Mesenchymal stem cell (in vitro differentiated cells and primary cell): ENCODE data around the gene SLC39A1.

Experiments used
- DNase-seq: peaks from one replicate; pipeline ENCODE4 v3.0.0-alpha.2; 2013
- H2AFZ ChIP-seq: one replicate; pipeline ENCODE4 v1.6.1; 2013; ENCODE audit warnings: low read depth, mild to moderate bottlenecking, control low read depth, inconsistent platforms, low read length, moderate library complexity
- H2AK5ac ChIP-seq: 2 replicates; pipeline ENCODE4 v1.6.1; 2013; ENCODE audit warnings: low read length, moderate library complexity, mild to moderate bottlenecking, inconsistent platforms; ENCODE audit not compliant: severe bottlenecking
- H2BK120ac ChIP-seq: one replicate; pipeline ENCODE4 v1.6.1; 2013; ENCODE audit warnings: low read depth, mild to moderate bottlenecking, inconsistent platforms, low read length, moderate library complexity
- H2BK12ac ChIP-seq, 2 experiments: one replicate each; pipeline ENCODE4 v1.6.1; 2013; ENCODE audit warnings: inconsistent platforms in 2 of 2, low read length in 2 of 2, mild to moderate bottlenecking in 2 of 2, moderate library complexity in 2 of 2, control low read depth in 1 of 2
- H2BK15ac ChIP-seq: one replicate; pipeline ENCODE4 v1.6.1; 2013; ENCODE audit warnings: mild to moderate bottlenecking, low read depth, inconsistent platforms; ENCODE audit not compliant: poor library complexity, severe bottlenecking
- H2BK5ac ChIP-seq: 2 replicates; pipeline ENCODE4 v1.6.1; 2013; ENCODE audit warnings: low read depth, mild to moderate bottlenecking, low read length, control low read depth, inconsistent platforms; ENCODE audit not compliant: poor library complexity, severe bottlenecking
- H3K14ac ChIP-seq, 2 experiments: one replicate each; pipeline ENCODE4 v1.6.1; 2013; ENCODE audit warnings: inconsistent platforms in 2 of 2, low read length in 2 of 2, control low read depth in 1 of 2, mild to moderate bottlenecking in 1 of 2, moderate library complexity in 1 of 2
- H3K18ac ChIP-seq, 2 experiments: one replicate each; pipeline ENCODE4 v1.6.1; 2013; ENCODE audit warnings: inconsistent platforms in 2 of 2, low read length in 2 of 2, control low read depth in 1 of 2, low read depth in 1 of 2, mild to moderate bottlenecking in 1 of 2
- H3K23ac ChIP-seq, 2 experiments: one replicate each; pipeline ENCODE4 v1.6.1; 2013; ENCODE audit warnings: inconsistent platforms in 2 of 2, low read length in 2 of 2, mild to moderate bottlenecking in 2 of 2, moderate library complexity in 2 of 2, control low read depth in 1 of 2
- H3K27ac ChIP-seq: 2 replicates; pipeline ENCODE4 v1.5.1; 2013; ENCODE audit warnings: mild to moderate bottlenecking, moderate library complexity, low read length, control low read depth, inconsistent platforms; ENCODE audit not compliant: poor library complexity, severe bottlenecking
- H3K27me3 ChIP-seq, 2 experiments: 2 replicates each; pipeline versions ENCODE4 v1.6.1 to v1.7.0; 2013; ENCODE audit warnings: low read length in 2 of 2, mild to moderate bottlenecking in 2 of 2, moderate library complexity in 2 of 2, control low read depth in 1 of 2, inconsistent platforms in 1 of 2; ENCODE audit not compliant: control insufficient read depth in 1 of 2, insufficient read depth in 1 of 2
- H3K36me3 ChIP-seq, 2 experiments: 2 replicates each; pipeline versions ENCODE4 v1.6.1 to v1.7.0; 2013; ENCODE audit warnings: low read length in 2 of 2, control low read depth in 1 of 2, inconsistent platforms in 1 of 2, low read depth in 1 of 2, mild to moderate bottlenecking in 1 of 2; ENCODE audit not compliant: insufficient read depth in 2 of 2, control insufficient read depth in 1 of 2
- H3K4ac ChIP-seq, 2 experiments: one replicate each; pipeline ENCODE4 v1.6.1; 2013; ENCODE audit warnings: inconsistent platforms in 2 of 2, low read length in 2 of 2, mild to moderate bottlenecking in 2 of 2, moderate library complexity in 2 of 2, control low read depth in 1 of 2, low read depth in 1 of 2
- H3K4me1 ChIP-seq: 2 replicates; pipeline ENCODE4 v1.6.1; 2013; ENCODE audit warnings: low read depth, low read length, control low read depth; ENCODE audit not compliant: control insufficient read depth, insufficient read depth
- H3K4me2 ChIP-seq: 2 replicates; pipeline ENCODE4 v1.6.1; 2013; ENCODE audit warnings: low read length, mild to moderate bottlenecking, inconsistent platforms; ENCODE audit not compliant: poor library complexity, severe bottlenecking
- H3K4me3 ChIP-seq, 2 experiments: 2 replicates each; pipeline versions ENCODE4 v1.5.1 to v1.7.0; 2013; ENCODE audit warnings: low read length in 2 of 2, mild to moderate bottlenecking in 2 of 2, control low read depth in 1 of 2, low read depth in 1 of 2; ENCODE audit not compliant: insufficient read depth in 1 of 2
- H3K79me1 ChIP-seq: replicated peaks from 2 replicates; pipeline ENCODE4 v1.6.1; 2013; ENCODE audit warnings: mild to moderate bottlenecking, control low read depth, low read length, inconsistent platforms; ENCODE audit not compliant: poor library complexity, severe bottlenecking
- H3K9ac ChIP-seq: 2 replicates; pipeline ENCODE4 v1.7.0; 2013; ENCODE audit warnings: mild to moderate bottlenecking, low read length, moderate library complexity
- H3K9me3 ChIP-seq: 2 replicates; pipeline ENCODE4 v1.7.0; 2013; ENCODE audit warnings: mild to moderate bottlenecking, low read length; ENCODE audit not compliant: control insufficient read depth
- H4K8ac ChIP-seq: one replicate; pipeline ENCODE4 v1.6.1; 2013; ENCODE audit warnings: inconsistent platforms, mild to moderate bottlenecking, low read length, moderate library complexity
- H4K91ac ChIP-seq: one replicate; pipeline ENCODE4 v1.6.1; 2013; ENCODE audit warnings: mild to moderate bottlenecking, low read length, inconsistent platforms
- WGBS: methylation state at CpG from one replicate; pipeline ENCODE4 v1.1.7; 2013; ENCODE audit warnings: mixed read lengths; 5-methylcytosine and 5-hydroxymethylcytosine counted together

SLC39A1 gene

DNA sequence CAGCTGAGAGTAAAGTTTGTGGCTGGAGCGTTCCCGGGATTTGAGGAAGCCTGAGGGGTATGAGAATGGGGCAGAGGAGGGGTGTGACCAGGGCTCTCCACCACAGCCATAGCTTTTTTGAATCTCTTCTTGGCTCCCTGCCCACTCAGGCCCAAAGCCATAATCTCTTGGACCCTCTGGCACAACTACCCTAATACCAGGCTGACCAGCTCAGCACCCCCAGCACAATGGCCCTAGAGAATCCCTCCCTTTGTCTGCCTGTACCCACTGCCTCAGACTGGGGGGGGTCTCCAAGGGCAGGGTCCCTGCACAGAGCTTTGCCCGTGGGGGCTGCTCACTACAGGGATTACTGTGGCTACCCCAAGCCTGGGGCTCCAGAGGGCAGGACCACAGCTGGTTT lies 24.3 kb downstream of the SLC39A1 start:
- DNase-seq: no peak
- H3K79me1 ChIP-seq: peaks cover 44% of the 10 kb centered on the region
- no peak overlapping the region for H3K4me3 ChIP-seq
- no peak overlapping the region for H3K27ac ChIP-seq
- H2BK5ac ChIP-seq: no peak overlapping the region
- no peak overlapping the region for H2BK120ac ChIP-seq
- H2BK12ac ChIP-seq: no peak overlapping the region
- H3K4me1 ChIP-seq: peaks cover 2% of the 10 kb centered on the region
- no peak overlapping the region for H3K23ac ChIP-seq
- H3K27me3 ChIP-seq: no peaks in the 10 kb centered on the region
- H3K18ac ChIP-seq: no peak overlapping the region
- no peak overlapping the region for H4K8ac ChIP-seq
- no peaks in the 10 kb centered on the region for H3K9me3 ChIP-seq
- WGBS: 95% methylated on average over 3 of the region's 3 CpGs
- no peak overlapping the region for H2BK15ac ChIP-seq
- H4K91ac ChIP-seq: no peak overlapping the region
- H3K14ac ChIP-seq: no peak overlapping the region
- no peak overlapping the region for H3K9ac ChIP-seq
- H2AK5ac ChIP-seq: no peak overlapping the region
- no peak overlapping the region for H3K4me2 ChIP-seq
- peaks cover 82 to 86% of the 10 kb centered on the region in 2 experiments for H3K36me3 ChIP-seq
- no peak overlapping the region for H2AFZ ChIP-seq
- no peak overlapping the region for H3K4ac ChIP-seq

DNA sequence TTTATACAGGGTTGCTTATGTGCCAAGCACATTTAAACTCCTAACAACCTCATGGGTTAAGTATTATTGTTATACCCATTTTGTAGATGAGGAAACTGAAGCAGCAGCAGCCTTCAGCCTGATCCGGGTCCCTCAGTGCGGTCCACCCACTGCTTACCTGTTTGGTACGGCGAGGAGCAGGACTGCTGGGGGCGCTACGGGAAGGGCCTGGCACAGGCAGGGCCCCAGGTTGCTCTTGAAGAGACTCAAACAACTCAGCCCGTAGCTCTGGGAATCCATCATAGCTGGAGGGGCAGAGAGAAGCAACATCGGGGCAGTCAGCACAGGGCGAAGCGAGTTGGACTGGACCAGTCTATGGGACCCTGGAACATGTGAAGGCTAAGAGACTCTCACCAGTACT lies 26.0 kb downstream of the SLC39A1 start:
- Histone ChIP-seq H4K8ac (no peak overlapping the region), H3K23ac (no peak overlapping the region), H3K14ac (no peak overlapping the region), H3K4me1 (peaks cover 1% of the 10 kb centered on the region), H3K4me2 (no peak overlapping the region), H2BK12ac (no peak overlapping the region), H3K4me3 (no peak overlapping the region), H2AFZ (no peak overlapping the region), H3K27ac (no peak overlapping the region), H2BK5ac (no peak overlapping the region), H3K9ac (no peak overlapping the region), H2AK5ac (no peak overlapping the region), H4K91ac (no peak overlapping the region), H3K36me3 (peaks cover 86 to 89% of the 10 kb centered on the region in 2 experiments), H3K4ac (no peak overlapping the region), H3K79me1 (peaks cover 33% of the 10 kb centered on the region), H2BK120ac (no peak overlapping the region), H3K18ac (no peak overlapping the region), H3K27me3 (no peaks in the 10 kb centered on the region), H3K9me3 (no peaks in the 10 kb centered on the region), H2BK15ac (no peak overlapping the region)
- no peak for DNase-seq
- WGBS: 95% methylated on average over 10 of the region's 10 CpGs

DNA sequence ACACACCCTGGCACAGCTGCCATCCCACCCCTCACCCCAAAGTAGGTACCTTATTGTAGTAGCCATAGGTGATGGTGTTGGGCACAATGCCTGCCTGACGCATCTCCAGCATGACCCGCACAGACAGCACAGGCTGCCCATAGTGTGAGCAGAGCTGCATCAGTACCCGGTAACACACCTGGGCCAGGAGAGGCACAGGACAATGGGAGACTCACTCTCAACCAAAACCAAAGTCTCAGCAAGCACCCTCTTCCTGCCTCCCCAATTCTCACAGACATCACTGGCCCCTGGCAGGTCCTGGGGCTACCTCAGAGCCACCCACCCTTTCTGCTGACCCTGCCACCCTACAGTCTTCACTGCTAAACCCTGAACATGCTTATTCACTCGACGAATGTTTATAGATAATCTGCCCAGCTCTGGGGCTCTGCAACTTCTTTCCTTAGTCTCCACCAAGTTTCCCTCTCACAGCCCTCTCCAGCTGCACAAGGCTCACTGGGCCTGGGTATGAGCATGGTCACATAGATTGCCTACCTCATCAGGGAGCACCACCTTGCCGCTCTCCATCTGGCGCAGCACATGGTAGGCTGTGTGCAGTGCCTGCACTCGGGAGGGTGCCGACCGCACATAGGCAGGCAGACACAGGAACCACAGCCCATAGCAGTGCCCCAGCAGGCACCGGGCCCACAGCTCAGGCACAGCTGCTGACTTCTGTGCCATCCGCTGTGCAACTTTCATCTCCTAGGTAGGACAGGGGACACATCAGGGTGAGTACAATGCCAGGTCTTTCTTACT lies 27.1 kb downstream of the SLC39A1 start:
- Histone ChIP-seq H2BK5ac (no peak overlapping the region), H3K4me3 (no peak overlapping the region), H2BK12ac (no peak overlapping the region), H3K27me3 (no peaks in the 10 kb centered on the region), H3K36me3 (peaks cover 82 to 84% of the 10 kb centered on the region in 2 experiments), H3K27ac (no peak overlapping the region), H3K4me2 (no peak overlapping the region), H2BK120ac (no peak overlapping the region), H3K23ac (no peak overlapping the region), H3K9ac (no peak overlapping the region), H3K79me1 (peaks cover 23% of the 10 kb centered on the region), H2BK15ac (no peak overlapping the region), H3K14ac (no peak overlapping the region), H3K18ac (no peak overlapping the region), H4K8ac (peak overlapping the region; percentile 7), H2AFZ (no peak overlapping the region), H2AK5ac (no peak overlapping the region), H4K91ac (peak overlapping the region; percentile 15), H3K4ac (no peak overlapping the region), H3K9me3 (no peaks in the 10 kb centered on the region), H3K4me1 (peaks cover 1% of the 10 kb centered on the region)
- 96% methylated on average over 11 of the region's 12 CpGs for WGBS
- DNase-seq: no peak

DNA sequence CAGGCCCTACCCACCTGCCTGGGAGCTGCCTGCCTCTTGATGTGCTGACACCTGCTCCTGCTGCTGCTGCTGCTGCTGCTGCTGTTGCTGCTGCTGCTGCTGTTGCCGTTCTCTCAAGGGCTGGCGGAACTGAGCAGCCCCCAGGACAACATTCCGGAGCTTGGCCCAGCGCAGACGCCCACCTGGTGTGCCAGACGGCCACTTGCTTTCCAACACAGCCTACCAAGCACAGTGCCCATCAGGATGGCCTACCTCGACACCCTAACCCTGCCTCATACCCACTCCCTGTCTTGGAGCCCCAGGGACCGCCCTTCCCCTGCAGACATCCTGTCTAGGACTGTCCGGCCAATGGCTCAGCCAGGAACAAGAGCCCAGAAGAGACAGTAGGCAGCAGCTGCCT lies 28.6 kb downstream of the SLC39A1 start:
- Histone ChIP-seq H3K4me1 (peaks cover 1% of the 10 kb centered on the region), H3K27ac (no peak overlapping the region), H3K9ac (no peak overlapping the region), H3K14ac (no peak overlapping the region), H3K79me1 (peaks cover 15% of the 10 kb centered on the region), H2AK5ac (no peak overlapping the region), H2BK5ac (no peak overlapping the region), H3K23ac (no peak overlapping the region), H3K4me2 (no peak overlapping the region), H3K27me3 (no peaks in the 10 kb centered on the region), H3K4ac (no peak overlapping the region), H4K8ac (no peak overlapping the region), H2BK12ac (no peak overlapping the region), H3K4me3 (no peak overlapping the region), H2BK120ac (no peak overlapping the region), H3K36me3 (peaks cover 80 to 82% of the 10 kb centered on the region in 2 experiments), H3K9me3 (no peaks in the 10 kb centered on the region), H2AFZ (no peak overlapping the region), H3K18ac (no peak overlapping the region), H2BK15ac (no peak overlapping the region), H4K91ac (no peak overlapping the region)
- no peak for DNase-seq
- WGBS: 97% methylated on average over 9 of the region's 9 CpGs
